Upper lobe of left lung (tissue), 6 donors: ENCODE measurements around the gene TM7SF3. TPM values are rescaled to one million over a fixed set of nuclear protein-coding genes. Genes with fewer than 3 reads are reported as not detected.

Source experiments
- ATAC-seq, 2 donors: fragments of 200-7000 bp; cut with Tn5 transposase; one replicate each; pipeline ENCODE4 v1.9.1; 2022; ENCODE audit warnings: mild to moderate bottlenecking in 2 of 2, moderate library complexity in 2 of 2; ENCODE audit not compliant: low FRiP score in 2 of 2
- DNase-seq, 2 donors: peaks; one replicate each; pipeline ENCODE4 v3.0.0-alpha.2; 2019 to 2020
- H3K27ac ChIP-seq, 4 donors: fragments of 200-600 bp; sonication (generic); one replicate each; pipeline ENCODE4 v1.5.1; 2016 to 2019
- H3K27me3 ChIP-seq, 4 donors: fragments of 200-600 bp; sonication (generic); one replicate each; pipeline ENCODE4 v1.5.1; 2017 to 2019
- H3K36me3 ChIP-seq, 4 donors: fragments of 200-600 bp; sonication (generic); one replicate each; pipeline ENCODE4 v1.5.1; 2016 to 2019
- H3K4me1 ChIP-seq, 4 donors: fragments of 200-600 bp; sonication (generic); one replicate each; pipeline ENCODE4 v1.5.1; 2018 to 2019
- H3K4me3 ChIP-seq, 4 donors: fragments of 200-600 bp; sonication (generic); one replicate each; pipeline ENCODE4 v1.5.1; 2017 to 2019; ENCODE audit warnings: mild to moderate bottlenecking in 2 of 4, moderate library complexity in 1 of 4
- H3K9me3 ChIP-seq, 4 donors: fragments of 200-600 bp; sonication (generic); one replicate each; pipeline ENCODE4 v1.5.1; 2018 to 2019
- EP300 ChIP-seq, 4 donors: sonication (generic); formaldehyde crosslinking; IDR thresholded peaks; one replicate each; pipeline ENCODE4 v1.5.1; 2017; ENCODE audit warnings: antibody characterized with exemption in 4 of 4, control low read depth in 2 of 4
- POLR2A ChIP-seq, 4 donors: fragments of 450-650 bp; IDR thresholded peaks; one replicate each; pipeline ENCODE4 v1.5.1; 2016 to 2017; ENCODE audit warnings: antibody characterized with exemption in 4 of 4, mild to moderate bottlenecking in 2 of 4
- POLR2AphosphoS5 ChIP-seq, 2 donors: sonication (generic); formaldehyde crosslinking; IDR thresholded peaks; one replicate each; pipeline ENCODE4 v1.5.1; 2017; ENCODE audit warnings: antibody characterized with exemption in 2 of 2
- WGBS, 2 donors: methylation state at CpG; one replicate each; pipeline ENCODE4 v1.1.5; 2017 to 2018; 5-methylcytosine and 5-hydroxymethylcytosine counted together
- total RNA-seq, 6 donors: library from RNA; depleted of rRNA in 4 of 6; stranded (reverse); fragments of >200 nt in 4 of 6; gene quantifications; one replicate each; pipeline versions ENCODE4 v1.1.0 to v1.2.1, GENCODE V29; 2016 to 2021
- TF ChIP-seq, protein P1 (sequence below), 6 experiments: fragments of 450-650 bp in 4 of 6; fragments of 200-600 bp in 2 of 6; sonication (generic) in 2 of 6; IDR thresholded peaks; one replicate each; pipeline ENCODE4 v1.5.1; 2016 to 2019; ENCODE audit warnings: antibody characterized with exemption in 6 of 6
- donor health status: DM: no; HTN: no; CAD: no; lungs with moderate emphysema.
- donor health status: DM: no; HTN: yes; CAD: no; lungs with severe emphysema.

TM7SF3 gene
- total RNA-seq, 6 donors from 2014 or later = 33.5 to 81.1 (median 69.2) TPM

DNA sequence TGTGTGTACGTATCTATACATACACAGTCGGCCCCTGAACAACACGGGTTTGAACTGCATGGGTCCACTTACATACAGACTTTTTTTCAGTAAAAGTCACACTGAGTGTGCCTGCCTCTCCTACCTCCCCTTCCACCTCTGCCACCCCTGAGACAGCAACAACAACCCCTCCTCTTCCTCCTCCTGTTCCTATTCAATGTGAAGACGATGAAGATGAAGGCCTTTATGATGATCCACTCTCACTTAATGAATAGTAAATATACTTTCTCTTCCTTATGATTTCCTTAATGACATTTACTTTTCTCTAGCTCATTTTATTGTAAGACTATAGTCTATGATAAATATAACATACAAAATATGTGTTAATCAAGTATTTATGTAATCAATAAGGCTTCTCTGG, 25.5 kb downstream of the TM7SF3 start:
- Histone ChIP-seq H3K27me3 (no peaks in the 10 kb centered on the region), H3K4me1 (peaks cover 9 to 11% (median 10%) of the 10 kb centered on the region in 4 donors), H3K27ac (no peak overlapping the region), H3K36me3 (peaks cover 0 to 28% (median 9%) of the 10 kb centered on the region in 4 donors), H3K9me3 (no peaks in the 10 kb centered on the region), H3K4me3 (no peak overlapping the region)
- ATAC-seq (no peak), DNase-seq (no peak)
- WGBS, 2 donors = 84 to 90% methylated on average over 4 of the region's 4 CpGs
- TF ChIP-seq POLR2A (IDR thresholded peaks at IDR 0.05) = no peak

DNA sequence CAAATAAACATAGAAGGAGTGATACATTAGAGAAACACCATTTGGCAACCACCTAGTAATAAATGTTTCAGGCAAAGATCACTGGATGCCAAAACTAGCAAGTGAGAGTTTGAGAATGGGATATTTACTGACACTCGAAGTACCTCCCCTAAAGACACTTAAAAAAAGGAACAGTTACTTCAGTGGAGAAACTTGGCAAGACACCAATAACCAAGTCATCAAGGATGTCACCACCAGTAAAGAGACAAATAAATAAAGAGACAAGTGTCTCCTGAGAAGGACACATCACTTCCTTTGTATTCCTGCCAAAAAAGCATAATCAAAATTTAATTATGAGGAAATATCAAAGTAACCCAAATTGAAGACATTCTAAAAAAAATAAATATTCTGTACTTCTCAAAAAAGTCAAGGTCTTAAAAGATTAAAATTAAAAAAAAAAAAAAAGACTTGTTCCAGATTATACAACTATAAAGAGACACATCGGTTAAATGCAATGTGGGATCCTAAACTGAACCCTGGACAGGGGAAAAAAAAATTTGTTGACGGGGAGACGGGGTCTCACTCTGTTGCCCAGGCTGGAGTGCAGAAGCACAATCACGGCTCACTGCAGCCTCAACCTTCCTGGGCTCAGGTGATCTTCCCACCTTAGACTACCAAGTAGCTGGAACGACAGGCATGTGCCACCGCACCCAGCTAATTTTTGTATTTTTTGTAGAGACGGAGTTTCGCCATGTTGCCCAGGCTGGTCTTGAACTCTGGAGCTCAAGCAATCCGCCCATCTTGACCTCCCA, 26.4 kb downstream of the TM7SF3 start:
- TF ChIP-seq POLR2AphosphoS5 (IDR thresholded peaks at IDR 0.05) = peak in 1 of 2 donors; percentile 29
- TF ChIP-seq, protein P1, sequence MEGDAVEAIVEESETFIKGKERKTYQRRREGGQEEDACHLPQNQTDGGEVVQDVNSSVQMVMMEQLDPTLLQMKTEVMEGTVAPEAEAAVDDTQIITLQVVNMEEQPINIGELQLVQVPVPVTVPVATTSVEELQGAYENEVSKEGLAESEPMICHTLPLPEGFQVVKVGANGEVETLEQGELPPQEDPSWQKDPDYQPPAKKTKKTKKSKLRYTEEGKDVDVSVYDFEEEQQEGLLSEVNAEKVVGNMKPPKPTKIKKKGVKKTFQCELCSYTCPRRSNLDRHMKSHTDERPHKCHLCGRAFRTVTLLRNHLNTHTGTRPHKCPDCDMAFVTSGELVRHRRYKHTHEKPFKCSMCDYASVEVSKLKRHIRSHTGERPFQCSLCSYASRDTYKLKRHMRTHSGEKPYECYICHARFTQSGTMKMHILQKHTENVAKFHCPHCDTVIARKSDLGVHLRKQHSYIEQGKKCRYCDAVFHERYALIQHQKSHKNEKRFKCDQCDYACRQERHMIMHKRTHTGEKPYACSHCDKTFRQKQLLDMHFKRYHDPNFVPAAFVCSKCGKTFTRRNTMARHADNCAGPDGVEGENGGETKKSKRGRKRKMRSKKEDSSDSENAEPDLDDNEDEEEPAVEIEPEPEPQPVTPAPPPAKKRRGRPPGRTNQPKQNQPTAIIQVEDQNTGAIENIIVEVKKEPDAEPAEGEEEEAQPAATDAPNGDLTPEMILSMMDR (IDR thresholded peaks at IDR 0.05) = no peak

DNA sequence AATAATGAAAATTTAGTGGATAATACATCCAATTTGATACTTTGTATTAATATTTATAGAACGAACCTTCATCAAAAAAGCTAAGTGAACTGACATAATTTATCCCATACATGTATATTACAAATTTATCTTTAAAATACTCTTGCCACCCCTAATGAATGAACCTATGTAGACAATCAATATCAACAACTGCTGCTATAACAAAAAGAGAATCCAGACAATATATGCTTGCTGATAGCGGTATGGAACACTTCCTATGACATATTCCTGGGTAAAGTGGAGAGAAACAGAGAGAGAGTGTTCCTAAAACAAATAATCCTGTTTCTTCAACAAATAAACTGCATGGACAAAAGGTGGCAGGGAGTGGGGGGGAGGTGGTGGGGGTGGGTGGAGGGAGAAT, 31.3 kb downstream of the TM7SF3 start:
- H3K9me3 ChIP-seq = no peaks in the 10 kb centered on the region
- H3K4me3 ChIP-seq = no peak overlapping the region
- H3K27me3 ChIP-seq = no peaks in the 10 kb centered on the region
- TF ChIP-seq POLR2AphosphoS5 (IDR thresholded peaks at IDR 0.05) = no peak
- TF ChIP-seq, protein P1 (IDR thresholded peaks at IDR 0.05) = no peak
- TF ChIP-seq POLR2A (IDR thresholded peaks at IDR 0.05) = no peak
- TF ChIP-seq EP300 (IDR thresholded peaks at IDR 0.05) = no peak
- H3K4me1 ChIP-seq = peaks cover 8 to 11% (median 9%) of the 10 kb centered on the region in 4 donors
- ATAC-seq (no peak), DNase-seq (no peak)
- no peak overlapping the region for H3K27ac ChIP-seq
- WGBS, 2 donors = 94 to 97% methylated on average over 2 of the region's 2 CpGs
- peaks cover 0 to 35% (median 4%) of the 10 kb centered on the region in 4 donors for H3K36me3 ChIP-seq

More for the DNA sequence above, 26.4 kb downstream of the TM7SF3 start:
- Histone ChIP-seq H3K27ac (peak overlapping the region in 2 of 4 donors; percentile 45 to 64), H3K36me3 (peaks cover 0 to 27% (median 8%) of the 10 kb centered on the region in 4 donors), H3K9me3 (no peaks in the 10 kb centered on the region), H3K4me1 (peaks cover 9 to 11% (median 10%) of the 10 kb centered on the region in 4 donors), H3K27me3 (no peaks in the 10 kb centered on the region), H3K4me3 (no peak overlapping the region)
- no peak for DNase-seq
- peak in 1 of 2 donors; percentile 61 for ATAC-seq
- WGBS, 2 donors = 83 to 85% methylated on average over 10 of the region's 10 CpGs

DNA sequence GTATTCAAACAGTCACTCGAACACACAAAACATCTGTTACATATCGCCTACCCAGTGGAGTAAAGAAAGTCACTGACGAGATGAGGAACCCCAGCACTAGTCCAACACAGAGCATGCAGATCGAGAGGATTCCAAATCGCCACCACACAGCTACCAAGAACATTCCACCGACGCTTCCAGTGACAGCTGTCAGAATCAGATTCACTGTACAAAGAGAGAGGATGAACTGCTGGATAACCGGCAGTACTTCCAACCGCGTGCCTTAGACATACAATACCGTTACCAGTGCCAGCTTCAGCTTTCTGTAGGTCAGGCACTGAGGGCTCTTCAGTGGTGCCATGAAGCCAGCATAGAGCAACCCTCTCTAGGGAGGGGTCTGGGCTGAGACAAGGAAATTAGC, 34.5 kb downstream of the TM7SF3 start:
- Histone ChIP-seq H3K27me3 (no peaks in the 10 kb centered on the region), H3K4me3 (no peak overlapping the region), H3K27ac (no peak overlapping the region), H3K4me1 (no peaks in the 10 kb centered on the region), H3K36me3 (peaks cover 0 to 56% (median 7%) of the 10 kb centered on the region in 4 donors), H3K9me3 (no peaks in the 10 kb centered on the region)
- 92 to 98% methylated on average over 11 of the region's 11 CpGs for WGBS, 2 donors
- no peak for DNase-seq
- no peak for ATAC-seq
- TF ChIP-seq EP300 (IDR thresholded peaks at IDR 0.05) = no peak
- TF ChIP-seq POLR2A (IDR thresholded peaks at IDR 0.05) = no peak
- TF ChIP-seq POLR2AphosphoS5 (IDR thresholded peaks at IDR 0.05) = no peak
- TF ChIP-seq, protein P1 (IDR thresholded peaks at IDR 0.05) = no peak

DNA sequence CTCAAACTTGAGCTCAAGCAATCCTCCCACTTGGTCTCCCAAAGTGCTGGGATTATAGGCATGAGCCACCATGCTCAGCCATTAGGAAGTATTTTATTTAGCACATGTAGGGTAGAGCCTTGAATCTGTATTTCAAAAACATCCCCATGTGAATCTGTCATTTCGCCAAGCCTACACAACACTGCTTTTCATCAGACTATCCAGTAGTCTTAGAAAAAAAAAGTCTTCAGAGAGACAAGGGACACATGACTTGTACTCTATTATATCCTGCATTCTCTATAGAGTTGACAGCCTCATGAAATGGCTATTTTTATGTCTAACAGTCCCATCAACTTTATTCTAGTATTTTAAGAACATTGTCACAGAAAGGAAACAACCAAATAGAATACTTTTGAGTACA, 35.4 kb downstream of the TM7SF3 start:
- no peak overlapping the region for H3K4me3 ChIP-seq
- no peak for DNase-seq
- H3K36me3 ChIP-seq = peaks cover 0 to 59% (median 8%) of the 10 kb centered on the region in 4 donors
- no peaks in the 10 kb centered on the region for H3K4me1 ChIP-seq
- no peak overlapping the region for H3K27ac ChIP-seq
- 91 to 100% methylated on average over 1 of the region's 1 CpG for WGBS, 2 donors
- no peak for TF ChIP-seq POLR2AphosphoS5 (IDR thresholded peaks at IDR 0.05)
- TF ChIP-seq POLR2A (IDR thresholded peaks at IDR 0.05) = no peak
- TF ChIP-seq, protein P1 (IDR thresholded peaks at IDR 0.05) = no peak
- TF ChIP-seq EP300 (IDR thresholded peaks at IDR 0.05) = no peak
- no peak for ATAC-seq
- H3K27me3 ChIP-seq = no peaks in the 10 kb centered on the region
- no peaks in the 10 kb centered on the region for H3K9me3 ChIP-seq
